Measurements from ENCODE around the gene CD8B2. TPM values are rescaled to one million over a fixed set of nuclear protein-coding genes. Genes with fewer than 3 reads are reported as not detected.
"Not testable (repeated sequence)": the region's sequence is repeated elsewhere in the genome, so short reads cannot be mapped to it uniquely, and the experiment has no call there.

The CD8B2 gene
- under 1 TPM; 0.07 to 0.26 (median 0.16) TPM for total RNA-seq
- long read RNA-seq, donor 1: 0 reads
- long read RNA-seq, donor 2: 0 reads

DNA sequence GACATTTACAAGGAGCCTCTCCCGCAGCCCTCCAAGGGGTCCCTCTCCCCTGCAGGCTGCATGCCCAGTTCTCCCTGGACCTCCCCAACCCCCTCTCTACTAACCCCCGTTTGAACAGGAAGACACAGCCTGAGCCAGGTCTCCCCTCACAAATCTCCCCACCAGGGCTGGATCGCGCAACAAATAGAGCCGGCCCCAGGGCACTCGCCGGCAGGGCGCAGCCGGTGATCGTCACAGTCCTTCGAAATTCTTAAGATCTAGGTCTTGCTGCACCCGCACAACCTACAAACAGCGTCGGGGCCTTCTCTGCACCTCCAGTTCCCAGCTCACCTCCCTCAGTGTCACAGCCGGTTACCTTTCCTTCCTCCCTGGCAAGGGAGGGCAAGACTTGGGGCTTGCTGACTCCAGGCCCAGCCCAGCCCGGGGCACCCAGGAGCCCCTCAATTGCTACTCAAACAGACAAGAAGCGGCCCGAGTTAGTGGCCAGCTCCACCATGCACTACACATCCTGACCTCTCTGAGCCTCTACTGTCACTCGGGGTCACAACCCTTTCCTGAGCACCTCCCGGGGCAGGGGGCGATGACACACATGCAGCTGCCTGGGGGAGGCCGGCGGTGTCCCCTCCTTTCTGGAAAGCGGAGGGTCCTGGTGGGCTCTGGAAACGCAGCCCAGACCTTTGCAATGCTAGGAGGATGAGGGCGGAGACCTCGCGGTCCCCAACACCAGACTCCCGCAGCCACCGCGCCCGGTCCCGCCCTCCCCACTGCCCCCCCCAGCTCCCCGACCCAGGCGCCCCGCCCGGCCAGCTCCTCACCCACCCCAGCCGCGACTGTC is at the start of gene CD8B2:
Gene CD8B2, plus strand, starts transcription at position 814 of the 835 bp plus-strand sequence. CDS start 63 bp downstream, outside the sequence.
- H3K36me3 ChIP-seq (ENCODE audit: low read depth); intact Hi-C loops (cut with DNase I, micrococcal nuclease); DNase-seq; H3K9me3 ChIP-seq; H3K4me1 ChIP-seq (ENCODE audit: low read depth); H3K4me3 ChIP-seq: not testable (repeated sequence)
- ATAC-seq: peak; percentile 6

DNA sequence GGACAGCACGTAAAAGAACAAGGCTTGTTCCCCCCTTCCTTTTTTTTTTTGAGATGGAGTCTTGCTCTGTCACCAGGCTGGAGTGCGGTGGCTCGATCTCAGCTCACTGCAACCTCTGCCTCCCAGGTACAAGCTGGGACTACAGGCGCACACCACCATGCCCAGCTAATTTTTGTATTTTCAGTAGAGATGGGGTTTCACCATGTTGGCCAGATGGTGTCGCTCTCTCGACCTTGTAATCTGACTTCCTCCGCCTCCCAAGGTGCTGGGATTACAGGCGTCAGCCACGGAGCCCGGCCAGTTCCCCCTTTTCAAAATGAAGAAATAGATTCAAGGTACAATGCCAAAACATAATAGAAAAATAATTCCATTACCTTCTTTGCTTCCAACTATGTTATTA is 25.3 kb upstream of the CD8B2 start:
- H3K9me3 ChIP-seq; H3K36me3 ChIP-seq (ENCODE audit: low read depth); H3K4me3 ChIP-seq; ATAC-seq; intact Hi-C loops (cut with DNase I, micrococcal nuclease); H3K4me1 ChIP-seq (ENCODE audit: low read depth): not testable (repeated sequence)
- peak in 1 of 3 donors; percentile 16 for DNase-seq

DNA sequence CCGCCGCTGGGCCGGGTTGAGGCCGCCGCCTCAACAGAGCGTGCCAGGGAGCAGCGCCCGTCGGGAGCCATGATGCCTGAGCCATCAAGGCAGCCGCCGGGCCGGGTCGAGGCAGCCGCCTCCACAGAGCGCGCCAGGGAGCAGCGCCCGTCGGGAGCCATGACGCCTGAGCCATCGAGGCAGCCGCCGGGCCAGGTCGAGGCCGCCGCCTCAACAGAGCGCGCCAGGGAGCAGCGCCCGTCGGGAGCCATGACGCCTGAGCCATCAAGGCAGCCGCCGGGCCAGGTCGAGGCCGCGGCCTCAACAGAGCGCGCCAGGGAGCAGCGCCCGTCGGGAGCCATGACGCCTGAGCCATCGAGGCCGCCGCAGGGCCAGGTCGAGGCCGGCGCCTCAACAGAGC is 19.6 kb upstream of the CD8B2 start:
- DNase-seq; H3K4me3 ChIP-seq; H3K9me3 ChIP-seq; intact Hi-C loops (cut with DNase I, micrococcal nuclease); H3K36me3 ChIP-seq (ENCODE audit: low read depth); ATAC-seq; H3K4me1 ChIP-seq (ENCODE audit: low read depth): not testable (repeated sequence)

DNA sequence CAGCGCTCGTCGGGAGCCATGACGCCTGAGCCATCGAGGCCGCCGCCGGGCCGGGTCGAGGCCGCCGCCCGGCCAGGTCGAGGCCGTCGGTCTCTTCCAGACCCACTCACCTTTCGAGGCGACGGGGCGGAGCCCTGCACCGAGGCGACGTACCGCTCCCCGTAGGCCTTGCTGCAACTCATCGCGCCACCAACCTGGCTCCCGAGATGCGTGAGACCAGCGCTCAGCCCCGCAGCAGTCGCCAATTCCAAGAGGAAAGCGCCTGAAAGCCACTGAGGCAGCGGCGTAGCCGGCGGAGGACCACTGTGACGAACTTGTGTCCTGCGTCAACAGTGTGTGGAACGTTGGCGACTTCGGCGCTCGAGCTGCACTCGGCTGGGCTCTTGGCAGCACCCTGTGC is 19.1 kb upstream of the CD8B2 start, which contains the start of gene RGPD3:
Gene RGPD3, minus strand, starts transcription at position 307 of the 400 bp plus-strand sequence. Its CDS starts 125 bp downstream, at position 182.
- intact Hi-C loops (cut with DNase I, micrococcal nuclease); H3K9me3 ChIP-seq; H3K4me1 ChIP-seq (ENCODE audit: low read depth); H3K4me3 ChIP-seq; ATAC-seq; H3K36me3 ChIP-seq (ENCODE audit: low read depth): not testable (repeated sequence)
- DNase-seq: peak in 1 of 3 donors; percentile 39

DNA sequence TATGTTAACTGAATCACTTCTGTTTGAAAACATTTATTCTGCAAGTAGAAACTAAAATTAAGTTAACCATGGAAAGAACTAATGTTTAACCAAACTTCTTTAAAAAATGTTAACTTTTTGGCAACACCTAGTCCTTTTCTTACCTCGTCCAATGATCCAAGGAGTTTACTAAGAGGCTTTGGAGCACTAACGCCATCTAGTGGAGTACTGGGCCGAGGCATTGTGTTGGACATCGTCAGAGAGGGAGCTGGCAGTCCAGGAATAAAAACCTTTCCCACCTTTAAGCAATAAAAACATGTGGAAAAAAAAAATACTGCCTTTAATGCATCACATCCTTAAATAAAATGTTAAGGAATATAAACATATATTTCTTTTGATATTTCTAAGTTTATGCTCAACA is 16.5 kb upstream of the CD8B2 start:
- H3K36me3 ChIP-seq (ENCODE audit: low read depth); H3K4me1 ChIP-seq (ENCODE audit: low read depth); H3K4me3 ChIP-seq; intact Hi-C loops (cut with DNase I, micrococcal nuclease); H3K9me3 ChIP-seq: not testable (repeated sequence)
- TF ChIP-seq, protein P1, sequence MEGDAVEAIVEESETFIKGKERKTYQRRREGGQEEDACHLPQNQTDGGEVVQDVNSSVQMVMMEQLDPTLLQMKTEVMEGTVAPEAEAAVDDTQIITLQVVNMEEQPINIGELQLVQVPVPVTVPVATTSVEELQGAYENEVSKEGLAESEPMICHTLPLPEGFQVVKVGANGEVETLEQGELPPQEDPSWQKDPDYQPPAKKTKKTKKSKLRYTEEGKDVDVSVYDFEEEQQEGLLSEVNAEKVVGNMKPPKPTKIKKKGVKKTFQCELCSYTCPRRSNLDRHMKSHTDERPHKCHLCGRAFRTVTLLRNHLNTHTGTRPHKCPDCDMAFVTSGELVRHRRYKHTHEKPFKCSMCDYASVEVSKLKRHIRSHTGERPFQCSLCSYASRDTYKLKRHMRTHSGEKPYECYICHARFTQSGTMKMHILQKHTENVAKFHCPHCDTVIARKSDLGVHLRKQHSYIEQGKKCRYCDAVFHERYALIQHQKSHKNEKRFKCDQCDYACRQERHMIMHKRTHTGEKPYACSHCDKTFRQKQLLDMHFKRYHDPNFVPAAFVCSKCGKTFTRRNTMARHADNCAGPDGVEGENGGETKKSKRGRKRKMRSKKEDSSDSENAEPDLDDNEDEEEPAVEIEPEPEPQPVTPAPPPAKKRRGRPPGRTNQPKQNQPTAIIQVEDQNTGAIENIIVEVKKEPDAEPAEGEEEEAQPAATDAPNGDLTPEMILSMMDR (IDR thresholded peaks at IDR 0.05): peak; percentile 36
- DNase-seq (peak in 2 of 3 donors; percentile 47 to 83), ATAC-seq (peak; percentile 73)

DNA sequence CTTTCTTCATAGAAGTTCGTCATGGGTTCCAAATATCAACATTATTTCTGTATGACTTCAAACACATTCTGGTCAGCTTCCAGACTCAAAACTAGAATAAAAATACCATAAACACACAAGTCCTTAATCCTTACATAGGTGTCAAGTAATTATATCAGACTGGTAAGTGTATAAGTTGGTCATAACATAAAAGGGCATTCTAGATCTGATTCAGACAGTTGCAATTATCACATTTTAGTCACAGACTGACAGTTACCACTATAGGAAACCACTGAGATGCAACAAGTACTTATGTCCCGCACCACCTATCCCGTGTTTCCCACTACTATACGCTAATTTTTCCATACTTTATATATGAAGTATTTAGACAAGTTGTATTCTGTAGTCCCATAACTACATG is 9.5 kb upstream of the CD8B2 start:
- H3K4me3 ChIP-seq; H3K4me1 ChIP-seq (ENCODE audit: low read depth); H3K36me3 ChIP-seq (ENCODE audit: low read depth); H3K9me3 ChIP-seq; DNase-seq; intact Hi-C loops (cut with DNase I, micrococcal nuclease); ATAC-seq: not testable (repeated sequence)

DNA sequence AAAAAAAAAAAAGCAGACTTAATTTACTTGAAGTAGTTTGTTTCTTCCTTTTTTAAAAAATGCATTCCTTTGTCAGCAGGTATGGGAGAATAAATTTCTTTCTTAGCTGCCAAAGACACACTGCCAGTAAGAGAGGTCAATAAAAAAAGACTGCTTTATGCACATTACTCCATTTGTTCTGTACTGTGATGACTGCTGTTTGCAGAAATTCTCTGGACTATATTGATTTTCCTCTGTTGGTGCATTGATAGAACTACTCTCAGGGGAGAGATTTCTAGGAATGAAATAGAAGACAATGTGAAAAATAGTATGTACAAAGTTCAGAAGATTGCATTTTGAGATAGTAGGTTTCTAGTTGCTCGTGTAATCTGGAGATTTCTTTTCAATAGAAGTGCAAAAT is 7.6 kb upstream of the CD8B2 start:
- H3K36me3 ChIP-seq (ENCODE audit: low read depth); H3K4me3 ChIP-seq; intact Hi-C loops (cut with DNase I, micrococcal nuclease); DNase-seq; H3K4me1 ChIP-seq (ENCODE audit: low read depth); ATAC-seq; H3K9me3 ChIP-seq: not testable (repeated sequence)

DNA sequence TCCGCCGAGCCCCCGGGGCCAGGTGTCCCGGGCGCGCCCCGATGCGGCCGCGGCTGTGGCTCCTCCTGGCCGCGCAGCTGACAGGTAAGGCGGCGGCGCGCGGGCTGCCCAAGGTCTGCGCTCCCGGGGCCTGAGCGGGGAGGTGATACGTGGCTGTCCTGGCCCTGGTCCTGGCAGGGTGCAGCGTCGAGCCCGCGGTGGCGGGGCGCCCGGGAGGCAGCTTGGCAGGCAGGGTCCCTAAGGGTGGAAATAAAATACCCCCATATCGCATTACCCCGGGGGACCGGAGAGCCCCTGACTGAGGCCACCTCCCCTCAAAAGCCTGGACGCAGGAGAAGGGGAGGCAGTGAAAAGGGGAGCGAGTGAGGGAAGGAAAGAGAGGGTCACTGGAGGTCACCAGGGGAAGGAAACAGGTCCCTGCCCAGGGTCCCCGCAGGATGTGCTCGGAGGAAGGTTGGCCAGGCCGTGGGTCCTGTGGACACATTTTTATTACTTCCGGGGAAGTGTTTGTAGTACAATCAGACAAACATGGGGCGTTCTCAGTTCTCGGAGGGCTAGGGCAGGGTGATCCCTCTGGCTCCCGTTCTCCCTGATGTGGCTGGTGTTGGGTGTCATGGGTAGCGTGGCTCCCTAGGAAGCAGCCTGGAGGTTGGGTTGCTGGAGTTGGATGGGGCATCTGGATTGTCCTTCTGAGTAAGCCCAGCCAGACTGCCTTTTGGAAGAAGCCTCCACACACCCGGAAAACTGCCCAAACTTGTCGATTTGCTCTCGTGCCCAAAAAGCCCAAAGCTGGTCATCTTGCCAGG is 425 bp downstream of the CD8B2 start:
- H3K9me3 ChIP-seq; H3K36me3 ChIP-seq (ENCODE audit: low read depth); intact Hi-C loops (cut with DNase I, micrococcal nuclease); H3K4me3 ChIP-seq; H3K4me1 ChIP-seq (ENCODE audit: low read depth): not testable (repeated sequence)
- DNase-seq (peak in 1 of 3 donors; percentile 35), ATAC-seq (peak; percentile 77)

DNA sequence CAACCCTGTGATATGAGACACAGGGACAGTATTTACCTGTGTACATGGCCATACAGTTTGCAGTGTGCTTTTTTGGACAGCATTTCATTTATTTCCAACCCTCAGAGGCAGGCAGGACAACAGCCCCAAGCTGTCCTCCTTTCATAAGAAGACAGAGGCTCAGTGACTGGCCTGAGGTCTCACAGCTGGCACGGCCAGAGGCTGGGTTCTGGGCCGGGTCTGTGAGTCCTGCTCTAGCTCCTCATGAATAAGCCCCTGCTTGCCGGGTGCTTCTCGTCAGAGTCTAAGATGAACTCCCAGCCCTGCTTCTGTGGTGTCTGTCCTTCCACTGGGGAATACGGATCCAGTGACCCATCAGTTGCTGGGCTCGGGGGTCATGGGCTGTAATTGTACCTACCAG is 2.5 kb downstream of the CD8B2 start:
- H3K9me3 ChIP-seq; H3K4me1 ChIP-seq (ENCODE audit: low read depth); H3K36me3 ChIP-seq (ENCODE audit: low read depth); DNase-seq; intact Hi-C loops (cut with DNase I, micrococcal nuclease); ATAC-seq; H3K4me3 ChIP-seq: not testable (repeated sequence)

DNA sequence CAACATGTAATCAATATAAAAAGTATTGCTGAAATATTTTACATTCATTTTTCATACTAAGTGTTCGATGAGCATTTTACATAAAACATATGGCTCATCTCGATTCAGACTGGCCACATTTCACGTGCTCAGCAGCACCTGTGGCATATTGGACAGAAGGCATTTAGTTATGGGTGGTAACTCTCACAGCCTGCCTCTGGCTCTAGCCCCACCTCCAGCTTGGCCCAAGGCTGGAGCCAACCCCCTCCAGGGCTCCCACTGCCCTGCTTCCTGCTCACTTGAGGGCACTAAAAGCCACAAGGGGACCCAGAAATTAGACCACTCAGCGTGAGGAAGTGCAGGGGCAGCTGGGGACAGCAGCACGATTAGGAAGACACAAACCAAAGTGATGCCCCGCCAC is 5.2 kb downstream of the CD8B2 start:
- H3K4me3 ChIP-seq; H3K36me3 ChIP-seq (ENCODE audit: low read depth); intact Hi-C loops (cut with DNase I, micrococcal nuclease); H3K4me1 ChIP-seq (ENCODE audit: low read depth); DNase-seq; ATAC-seq; H3K9me3 ChIP-seq: not testable (repeated sequence)

DNA sequence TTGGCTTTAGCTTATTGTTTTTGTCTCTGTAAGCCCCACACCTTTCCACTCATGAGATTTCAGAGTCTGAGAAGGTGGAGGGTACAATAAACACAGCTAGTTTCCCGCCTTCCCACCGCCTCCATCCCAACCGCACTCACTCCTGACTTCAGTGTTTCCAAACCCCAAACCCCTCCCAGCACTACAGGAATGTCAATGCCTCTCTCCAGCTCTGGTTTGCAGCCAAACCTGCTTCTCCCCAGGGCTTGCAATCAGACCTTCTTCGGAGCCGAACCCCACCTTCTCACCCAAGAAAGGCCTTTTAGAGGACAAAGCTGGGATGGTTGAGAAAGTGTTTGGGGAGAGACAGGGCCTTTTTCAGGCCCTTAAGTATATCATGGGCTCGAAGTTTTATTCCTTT is 5.7 kb downstream of the CD8B2 start:
- intact Hi-C loops (cut with DNase I, micrococcal nuclease); H3K9me3 ChIP-seq; H3K36me3 ChIP-seq (ENCODE audit: low read depth); DNase-seq; ATAC-seq; H3K4me3 ChIP-seq; H3K4me1 ChIP-seq (ENCODE audit: low read depth): not testable (repeated sequence)

DNA sequence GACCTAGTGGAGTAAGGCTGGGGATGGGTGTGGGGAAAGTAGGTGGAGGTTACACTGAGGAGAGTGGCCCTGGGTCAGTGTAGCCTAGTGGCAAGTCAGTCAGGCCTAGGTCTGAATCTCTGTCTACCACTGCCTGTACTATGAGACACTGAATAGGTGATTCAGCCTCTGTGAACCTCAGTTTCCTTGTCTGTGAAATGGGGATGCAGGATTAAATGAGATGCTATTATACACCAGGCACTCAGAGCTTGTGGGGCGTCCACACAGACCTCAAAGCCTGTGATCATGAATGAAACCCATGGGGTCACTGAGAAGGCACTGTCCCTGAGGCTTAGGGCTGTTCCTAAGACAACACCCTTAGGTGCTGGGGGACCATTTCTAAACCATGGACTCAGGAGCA is 11.4 kb downstream of the CD8B2 start:
- H3K4me1 ChIP-seq (ENCODE audit: low read depth); intact Hi-C loops (cut with DNase I, micrococcal nuclease); DNase-seq; H3K36me3 ChIP-seq (ENCODE audit: low read depth); ATAC-seq; H3K4me3 ChIP-seq; H3K9me3 ChIP-seq: not testable (repeated sequence)

DNA sequence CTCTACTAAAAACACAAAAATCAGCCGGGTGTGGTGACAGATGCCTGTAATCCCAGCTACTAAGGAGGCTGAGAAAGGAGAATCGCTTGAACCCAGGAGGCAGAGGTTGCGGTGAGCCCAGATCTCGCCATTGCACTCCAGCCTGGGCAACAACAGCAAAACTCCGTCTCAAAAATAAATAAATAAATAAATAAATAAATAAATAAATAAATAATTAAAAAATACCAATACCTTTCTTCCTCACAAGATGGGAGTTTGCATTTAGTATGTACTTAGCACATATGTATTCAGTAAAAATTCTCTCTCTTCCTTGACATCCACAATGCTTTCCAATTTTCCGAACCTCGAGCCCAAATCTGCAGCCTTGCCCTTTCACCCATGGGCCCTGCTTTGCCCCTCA is 13.2 kb downstream of the CD8B2 start:
- H3K4me3 ChIP-seq; H3K4me1 ChIP-seq (ENCODE audit: low read depth); DNase-seq; H3K36me3 ChIP-seq (ENCODE audit: low read depth); H3K9me3 ChIP-seq; ATAC-seq; intact Hi-C loops (cut with DNase I, micrococcal nuclease): not testable (repeated sequence)

All from mucosa of descending colon (tissue), 3 donors.